ENCODE results near the gene STUM.

GRCh38 chr1:226530591-226530990 is 18.0 kb upstream of the STUM start:
- TF ChIP-seq YY1 (IDR thresholded peaks at IDR 0.05; ENCODE audit: insufficient read depth, insufficient read length) (no peak), ZNF274 (IDR thresholded peaks at IDR 0.05; ENCODE audit: low read depth, low read length) (no peak), SUZ12 (IDR thresholded peaks at IDR 0.05; ENCODE audit: extremely low read depth, insufficient read depth, insufficient read length) (no peak)

All from NT2/D1 (cell line).